Esophagus muscularis mucosa (tissue), 4 donors: ENCODE results near the gene MAD1L1.

Experiments
- EP300 ChIP-seq: sonication (generic); formaldehyde crosslinking; IDR thresholded peaks from one replicate; pipeline ENCODE4 v1.6.1; 2017; ENCODE audit warnings: antibody characterized with exemption
- POLR2A ChIP-seq: fragments of 450-650 bp; IDR thresholded peaks from one replicate; pipeline ENCODE4 v1.6.1; 2017; ENCODE audit warnings: antibody characterized with exemption, moderate library complexity, mild to moderate bottlenecking, low read depth
- TF ChIP-seq, protein P1 (sequence below), 3 experiments: fragments of 200-600 bp in 2 of 3; fragments of 450-650 bp in 1 of 3; sonication (generic) in 2 of 3; IDR thresholded peaks; one replicate each; pipeline ENCODE4 v1.5.1; 2017 to 2019; ENCODE audit warnings: antibody characterized with exemption in 3 of 3, mild to moderate bottlenecking in 2 of 3, moderate library complexity in 1 of 3

DNA sequence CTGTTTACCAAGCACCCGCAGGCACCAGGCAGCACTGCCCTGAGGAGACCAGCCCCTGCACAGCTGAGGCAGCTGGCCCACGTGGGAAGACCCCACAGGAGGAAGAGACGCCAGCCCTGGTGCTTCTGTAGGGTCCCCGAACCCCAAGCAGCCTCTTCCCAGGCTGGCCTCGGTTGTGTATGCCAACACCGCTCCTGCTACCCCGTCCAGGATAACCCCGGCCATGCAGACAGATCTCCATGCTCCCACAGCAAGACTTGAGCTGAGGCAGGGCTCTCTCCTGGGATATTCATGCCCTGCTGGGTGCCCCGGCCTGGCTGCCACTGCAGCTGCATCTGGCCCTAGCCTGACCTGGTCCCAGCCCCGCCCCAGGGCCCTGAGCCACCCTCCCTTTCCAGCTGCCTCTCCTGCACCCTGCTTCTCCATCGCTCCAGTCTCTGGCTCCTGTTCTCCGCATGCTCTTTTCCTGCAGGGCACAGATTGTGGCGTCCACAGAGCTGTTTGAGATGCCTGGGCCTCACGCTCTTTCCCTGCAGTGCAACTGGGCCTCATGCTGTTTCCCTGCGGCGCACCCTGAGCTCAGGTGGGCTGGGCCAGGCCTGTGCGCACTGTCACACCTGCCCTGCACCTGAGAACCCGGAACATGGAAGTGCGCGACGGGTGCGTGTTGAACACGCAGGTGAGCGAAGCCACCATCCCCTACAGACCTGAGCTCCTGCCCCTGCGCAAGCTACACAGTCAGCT, 326.5 kb downstream of the MAD1L1 start:
- no peak for TF ChIP-seq POLR2A
- TF ChIP-seq, protein P1, sequence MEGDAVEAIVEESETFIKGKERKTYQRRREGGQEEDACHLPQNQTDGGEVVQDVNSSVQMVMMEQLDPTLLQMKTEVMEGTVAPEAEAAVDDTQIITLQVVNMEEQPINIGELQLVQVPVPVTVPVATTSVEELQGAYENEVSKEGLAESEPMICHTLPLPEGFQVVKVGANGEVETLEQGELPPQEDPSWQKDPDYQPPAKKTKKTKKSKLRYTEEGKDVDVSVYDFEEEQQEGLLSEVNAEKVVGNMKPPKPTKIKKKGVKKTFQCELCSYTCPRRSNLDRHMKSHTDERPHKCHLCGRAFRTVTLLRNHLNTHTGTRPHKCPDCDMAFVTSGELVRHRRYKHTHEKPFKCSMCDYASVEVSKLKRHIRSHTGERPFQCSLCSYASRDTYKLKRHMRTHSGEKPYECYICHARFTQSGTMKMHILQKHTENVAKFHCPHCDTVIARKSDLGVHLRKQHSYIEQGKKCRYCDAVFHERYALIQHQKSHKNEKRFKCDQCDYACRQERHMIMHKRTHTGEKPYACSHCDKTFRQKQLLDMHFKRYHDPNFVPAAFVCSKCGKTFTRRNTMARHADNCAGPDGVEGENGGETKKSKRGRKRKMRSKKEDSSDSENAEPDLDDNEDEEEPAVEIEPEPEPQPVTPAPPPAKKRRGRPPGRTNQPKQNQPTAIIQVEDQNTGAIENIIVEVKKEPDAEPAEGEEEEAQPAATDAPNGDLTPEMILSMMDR (IDR thresholded peaks at IDR 0.05) = no peak
- TF ChIP-seq EP300 = no peak
